Thoracic aorta (tissue), 2 donors: ENCODE data around the gene MINDY4. TPM values are rescaled to one million over a fixed set of nuclear protein-coding genes. Genes with fewer than 3 reads are reported as not detected.

Experiments used
- ATAC-seq: fragments of 150-250 bp; one replicate; pipeline ENCODE4 v1.8.0; 2017; ENCODE audit warnings: low read depth; ENCODE audit not compliant: insufficient number of reproducible peaks, low FRiP score
- DNase-seq: peaks from one replicate; pipeline ENCODE4 v3.0.0-alpha.2; 2020; ENCODE audit warnings: low spot score
- H3K27ac ChIP-seq, 2 donors: fragments of 200-600 bp; sonication (generic); 1 replicate in 1 of 2; 2 replicates in 1 of 2; pipeline ENCODE4 v1.5.1; 2016; ENCODE audit warnings: mild to moderate bottlenecking in 2 of 2, moderate library complexity in 2 of 2
- H3K27me3 ChIP-seq: fragments of 200-600 bp; sonication (generic); replicated peaks from 2 replicates; pipeline ENCODE4 v1.6.0; 2016; ENCODE audit warnings: mild to moderate bottlenecking; ENCODE audit not compliant: insufficient read depth
- H3K36me3 ChIP-seq: fragments of 200-600 bp; sonication (generic); one replicate; pipeline ENCODE4 v1.5.1; 2016
- H3K4me1 ChIP-seq, 2 donors: fragments of 200-600 bp; sonication (generic); 1 replicate in 1 of 2; 2 replicates in 1 of 2; pipeline versions ENCODE4 v1.5.1 to v1.6.0; 2016; ENCODE audit warnings: low read depth in 2 of 2, mild to moderate bottlenecking in 1 of 2; ENCODE audit not compliant: control insufficient read depth in 1 of 2
- H3K4me3 ChIP-seq: fragments of 200-600 bp; sonication (generic); 2 replicates; pipeline ENCODE4 v1.5.1; 2016; ENCODE audit warnings: mild to moderate bottlenecking
- H3K9me3 ChIP-seq: fragments of 200-600 bp; sonication (generic); 2 replicates; pipeline ENCODE4 v1.5.1; 2016
- CTCF ChIP-seq: fragments of 200-600 bp; sonication (generic); IDR thresholded peaks from one replicate; pipeline ENCODE4 v1.5.1; 2019; ENCODE audit warnings: antibody characterized with exemption
- total RNA-seq, 2 donors: library from RNA; depleted of rRNA; stranded (reverse); fragments of >200 nt; gene quantifications; one replicate each; pipeline versions ENCODE4 v1.1.0 to v1.2.3, GENCODE V29; 2016

Gene MINDY4
- total RNA-seq, 2 donors from 2014 or later: 32.0 to 44.0 TPM

DNA sequence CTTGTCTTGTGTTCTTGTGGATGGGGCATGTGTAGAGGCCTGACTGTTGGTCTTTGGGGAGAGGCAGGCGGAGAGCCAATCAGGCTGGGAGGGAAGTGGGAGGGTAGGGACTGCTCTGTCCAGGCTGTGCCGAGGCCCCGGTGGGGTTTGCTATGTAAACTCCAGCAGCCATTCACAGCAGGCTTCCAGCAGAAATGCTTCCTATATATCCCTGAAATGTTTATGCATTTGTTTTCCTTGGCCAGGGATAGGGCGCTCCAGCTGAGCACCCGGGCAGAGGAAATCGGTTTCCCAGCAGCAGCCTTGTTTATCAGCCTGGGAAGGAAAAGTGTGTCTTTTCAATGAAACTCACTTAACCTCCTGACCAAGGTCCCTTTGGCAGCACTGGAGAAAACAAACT lies 122.1 kb downstream of the MINDY4 start:
- Histone ChIP-seq H3K4me1 (peaks cover 25 to 65% of the 10 kb centered on the region in 2 donors), H3K4me3 (no peak overlapping the region), H3K9me3 (no peaks in the 10 kb centered on the region), H3K36me3 (no peaks in the 10 kb centered on the region), H3K27ac (peak overlapping the region; percentile 68 to 80), H3K27me3 (no peaks in the 10 kb centered on the region)
- TF ChIP-seq CTCF: no peak
- DNase-seq (no peak), ATAC-seq (peak; percentile 21)

- no peaks in the 10 kb centered on the region for H3K27me3 ChIP-seq
- H3K9me3 ChIP-seq: no peaks in the 10 kb centered on the region
- no peak for TF ChIP-seq CTCF
- no peak for DNase-seq
- H3K4me3 ChIP-seq: no peak overlapping the region
- ATAC-seq: no peak
- H3K36me3 ChIP-seq: no peaks in the 10 kb centered on the region
- H3K27ac ChIP-seq: peak overlapping the region; percentile 68 to 80
- peaks cover 18 to 63% of the 10 kb centered on the region in 2 donors for H3K4me1 ChIP-seq
Observed at GRCh38 chr7:30894009-30894408, 122.8 kb downstream of the MINDY4 start.

DNA sequence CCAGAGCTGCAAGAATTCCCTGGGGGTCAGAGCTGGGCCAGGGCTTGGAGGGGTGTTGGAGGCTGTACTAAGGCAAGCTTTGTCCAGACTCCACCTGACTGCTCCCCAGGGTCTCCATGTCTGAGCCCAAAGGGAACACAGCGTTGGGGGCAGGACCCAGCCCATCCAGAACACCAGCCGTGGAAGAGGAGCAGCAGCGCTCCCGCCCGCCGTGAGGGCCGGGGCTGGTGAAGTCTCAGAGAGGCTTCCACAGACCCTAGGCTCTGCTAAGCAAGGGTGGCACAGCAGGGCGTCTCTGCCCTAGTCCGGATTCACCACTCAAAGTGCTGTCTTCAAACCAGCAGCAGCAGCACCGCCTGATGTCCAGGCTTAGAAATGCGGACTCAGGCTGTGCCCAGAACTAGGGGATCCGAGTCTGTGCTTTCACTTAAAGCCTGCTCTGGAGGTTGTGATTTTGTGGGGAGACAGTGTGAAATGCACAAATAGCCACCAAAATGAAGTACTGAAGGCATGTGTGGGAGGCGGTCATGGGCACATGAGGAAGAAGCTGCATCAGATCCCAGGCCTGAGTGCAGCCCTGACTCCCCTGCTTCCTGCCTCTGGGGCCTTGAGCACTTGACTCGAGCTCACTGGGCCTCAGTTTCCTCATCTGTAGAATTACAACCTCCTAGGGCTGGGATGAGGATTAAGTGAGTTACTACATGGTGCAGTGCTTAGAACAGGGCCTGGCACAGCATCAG lies 123.8 kb downstream of the MINDY4 start:
- H3K36me3 ChIP-seq: no peaks in the 10 kb centered on the region
- DNase-seq (no peak), ATAC-seq (no peak)
- H3K4me1 ChIP-seq: peaks cover 25 to 63% of the 10 kb centered on the region in 2 donors
- H3K27ac ChIP-seq: peak overlapping the region; percentile 68 to 80
- TF ChIP-seq CTCF: no peak
- H3K4me3 ChIP-seq: no peak overlapping the region
- no peaks in the 10 kb centered on the region for H3K27me3 ChIP-seq
- H3K9me3 ChIP-seq: no peaks in the 10 kb centered on the region

DNA sequence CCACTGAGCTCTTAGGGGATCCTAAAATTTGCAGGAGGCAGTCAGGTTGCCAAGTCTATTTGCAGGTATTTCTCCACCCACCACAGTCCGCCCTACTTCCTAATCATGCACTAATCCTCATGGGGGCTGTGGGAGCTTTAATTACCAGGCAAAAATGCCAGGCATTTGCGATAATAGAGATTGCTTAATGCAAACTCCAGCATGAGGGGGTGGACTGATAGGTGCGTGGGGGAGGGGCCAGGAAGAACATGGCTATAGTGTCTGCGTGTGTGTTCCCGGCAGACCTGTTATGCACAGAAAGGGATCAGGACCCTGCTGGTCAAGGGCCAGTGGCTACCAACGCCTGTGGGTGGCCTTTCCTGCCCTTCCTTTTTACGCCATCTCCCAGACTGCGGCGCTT lies 124.8 kb downstream of the MINDY4 start:
- no peaks in the 10 kb centered on the region for H3K36me3 ChIP-seq
- no peak for DNase-seq
- peaks cover 28 to 72% of the 10 kb centered on the region in 2 donors for H3K4me1 ChIP-seq
- peak overlapping the region in 1 of 2 donors; percentile 80 for H3K27ac ChIP-seq
- ATAC-seq: no peak
- H3K4me3 ChIP-seq: no peak overlapping the region
- H3K27me3 ChIP-seq: no peaks in the 10 kb centered on the region
- H3K9me3 ChIP-seq: no peaks in the 10 kb centered on the region
- TF ChIP-seq CTCF: no peak

- DNase-seq (no peak), ATAC-seq (no peak)
- peaks cover 28 to 78% of the 10 kb centered on the region in 2 donors for H3K4me1 ChIP-seq
- no peaks in the 10 kb centered on the region for H3K36me3 ChIP-seq
- H3K4me3 ChIP-seq: no peak overlapping the region
- peak overlapping the region in 1 of 2 donors; percentile 14 for H3K27ac ChIP-seq
- H3K9me3 ChIP-seq: no peaks in the 10 kb centered on the region
- H3K27me3 ChIP-seq: no peaks in the 10 kb centered on the region
- TF ChIP-seq CTCF: no peak
Observed at GRCh38 chr7:30896783-30897637, 125.8 kb downstream of the MINDY4 start.
